Calu3 (cell line): ENCODE data around the gene ASTE1. TPM values are rescaled to one million over a fixed set of nuclear protein-coding genes. Genes with fewer than 3 reads are reported as not detected.

Experiments
- BruUV-seq: library from RNA; stranded (reverse); fragments of 400-500 nt; replicated peaks from 2 replicates; lab custom pipeline; 2021; lab: Mats Ljungman, UMichigan
- CTCF ChIA-PET: fragments of 300-600 bp; sonication (Branson Sonifier 250); formaldehyde crosslinking; loops from one replicate; lab custom pipeline; 2022; ENCODE audit warnings: antibody characterized with exemption; lab: Charles Lee
- DNase-seq: peaks from one replicate; pipeline ENCODE4 v3.0.0; 2022
- H3K27ac Mint-ChIP-seq: one replicate; pipeline ENCODE4 v1.8.0; 2022; ENCODE audit warnings: mixed read lengths; ENCODE audit not compliant: unreplicated experiment
- H3K27me3 Mint-ChIP-seq: one replicate; pipeline ENCODE4 v1.8.0; 2022; ENCODE audit warnings: mixed read lengths; ENCODE audit not compliant: unreplicated experiment
- H3K36me3 Mint-ChIP-seq: one replicate; pipeline ENCODE4 v1.8.0; 2022; ENCODE audit warnings: mild to moderate bottlenecking, moderate library complexity, mixed read lengths; ENCODE audit not compliant: insufficient read depth, unreplicated experiment
- H3K4me1 Mint-ChIP-seq: one replicate; pipeline ENCODE4 v1.8.0; 2022; ENCODE audit warnings: mild to moderate bottlenecking, low read depth, mixed read lengths; ENCODE audit not compliant: unreplicated experiment
- H3K4me3 Mint-ChIP-seq: one replicate; pipeline ENCODE4 v1.8.0; 2022; ENCODE audit warnings: mild to moderate bottlenecking, low read depth, moderate library complexity, mixed read lengths; ENCODE audit not compliant: unreplicated experiment
- H3K9me3 Mint-ChIP-seq: one replicate; pipeline ENCODE4 v1.8.0; 2022; ENCODE audit warnings: low read depth, mixed read lengths; ENCODE audit not compliant: unreplicated experiment
- CTCF ChIP-seq: fragments of 200-600 bp; IDR thresholded peaks from one replicate; pipeline ENCODE4 v1.8.0; 2022; ENCODE audit warnings: antibody characterized with exemption; ENCODE audit not compliant: unreplicated experiment
- intact Hi-C: fragments of 100-400 bp; cut with micrococcal nuclease; formaldehyde crosslinking; loops from one replicate; pipeline ENCODE4 v1.10.0; 2022; ENCODE audit not compliant: unreplicated experiment
- total RNA-seq: library from RNA; stranded (reverse); gene quantifications from 2 replicates; pipeline ENCODE4 v1.2.3, GENCODE V29; 2022

The ASTE1 gene
- total RNA-seq, 1 experiment from 2014 or later, result 12.5 TPM

- H3K9me3 Mint-ChIP-seq, result no peaks in the 10 kb centered on the region
- H3K4me3 Mint-ChIP-seq, result no peak overlapping the region
- CTCF ChIA-PET, result interaction anchor here (0.6 to 0.7 kb wide), 3 partner anchors 8 to 1477 kb away, joined by 3 to 4 read pairs (median 3); no protein-coding TSS in a partner anchor
- H3K4me1 Mint-ChIP-seq, result no peaks in the 10 kb centered on the region
- no peak for DNase-seq
- no peak for TF ChIP-seq CTCF
- no peaks in the 10 kb centered on the region for H3K27me3 Mint-ChIP-seq
- no TSS peak for BruUV-seq
- no peak overlapping the region for H3K27ac Mint-ChIP-seq
- intact Hi-C loops, result no loop called here
- peaks cover 52% of the 10 kb centered on the region for H3K36me3 Mint-ChIP-seq
Observed at GRCh38 chr3:131001071-131001470, 25.6 kb downstream of the ASTE1 start.

- Mint-ChIP-seq H3K27me3 (no peaks in the 10 kb centered on the region), H3K9me3 (no peaks in the 10 kb centered on the region), H3K36me3 (peaks cover 40% of the 10 kb centered on the region), H3K27ac (no peak overlapping the region), H3K4me3 (no peak overlapping the region), H3K4me1 (no peaks in the 10 kb centered on the region)
- TF ChIP-seq CTCF, result no peak
- no TSS peak for BruUV-seq
- intact Hi-C loops, result no loop called here
- DNase-seq, result no peak
- CTCF ChIA-PET, result no interaction called here
Observed at GRCh38 chr3:130997289-130997688, 29.3 kb downstream of the ASTE1 start.

- no peaks in the 10 kb centered on the region for H3K4me1 Mint-ChIP-seq
- H3K4me3 Mint-ChIP-seq, result no peak overlapping the region
- H3K9me3 Mint-ChIP-seq, result no peaks in the 10 kb centered on the region
- no TSS peak for BruUV-seq
- intact Hi-C loops, result no loop called here
- CTCF ChIA-PET, result no interaction called here
- no peak for TF ChIP-seq CTCF
- no peaks in the 10 kb centered on the region for H3K27me3 Mint-ChIP-seq
- DNase-seq, result no peak
- no peak overlapping the region for H3K27ac Mint-ChIP-seq
- H3K36me3 Mint-ChIP-seq, result peaks cover 42% of the 10 kb centered on the region
Observed at GRCh38 chr3:130992344-130992743, 34.3 kb downstream of the ASTE1 start.

- no peaks in the 10 kb centered on the region for H3K9me3 Mint-ChIP-seq
- H3K27ac Mint-ChIP-seq, result no peak overlapping the region
- no peaks in the 10 kb centered on the region for H3K27me3 Mint-ChIP-seq
- peaks cover 33% of the 10 kb centered on the region for H3K36me3 Mint-ChIP-seq
- CTCF ChIA-PET, result no interaction called here
- no peak overlapping the region for H3K4me3 Mint-ChIP-seq
- no peaks in the 10 kb centered on the region for H3K4me1 Mint-ChIP-seq
- intact Hi-C loops, result no loop called here
- no peak for DNase-seq
- no peak for TF ChIP-seq CTCF
- no TSS peak for BruUV-seq
Observed at GRCh38 chr3:130991126-130991525, 35.5 kb downstream of the ASTE1 start.
